Testis (tissue), 3 donors: Measurements from ENCODE around the gene ADAM17. TPM values are rescaled to one million over a fixed set of nuclear protein-coding genes. Genes with fewer than 3 reads are reported as not detected.

ENCODE experiments used
- DNase-seq: peaks from one replicate; pipeline ENCODE4 v3.0.0-alpha.2; 2019
- H3K27ac ChIP-seq, 2 donors: fragments of 200-600 bp; sonication (generic); one replicate each; pipeline ENCODE4 v1.5.1; 2019
- H3K27me3 ChIP-seq: fragments of 200-600 bp; sonication (generic); one replicate; pipeline ENCODE4 v1.5.1; 2019
- H3K36me3 ChIP-seq: fragments of 200-600 bp; sonication (generic); one replicate; pipeline ENCODE4 v1.5.1; 2017; ENCODE audit warnings: low read depth; ENCODE audit errors: missing control alignments
- H3K4me1 ChIP-seq: fragments of 200-600 bp; sonication (generic); one replicate; pipeline ENCODE4 v1.5.1; 2019
- H3K4me3 ChIP-seq, 2 donors: fragments of 200-600 bp; sonication (generic); one replicate each; pipeline ENCODE4 v1.5.1; 2017 to 2019
- H3K9me3 ChIP-seq: fragments of 200-600 bp; sonication (generic); one replicate; pipeline ENCODE4 v1.5.1; 2017
- POLR2A ChIP-seq: fragments of 450-650 bp; IDR thresholded peaks from one replicate; pipeline ENCODE4 v1.6.1; 2017; ENCODE audit warnings: antibody characterized with exemption, mild to moderate bottlenecking, moderate library complexity
- WGBS, 2 donors: methylation state at CpG; one replicate each; pipeline ENCODE4 v1.1.5; 2018; 5-methylcytosine and 5-hydroxymethylcytosine counted together
- intact Hi-C: fragments of 100-400 bp; cut with DNase I; formaldehyde crosslinking; loops from one replicate; pipeline ENCODE4 v1.15.1; 2023; ENCODE audit warnings: low total_unique reads
- polyA plus RNA-seq: library from polyadenylated mRNA; stranded (reverse); fragments of 350-450 nt; fragmentation: Illumina TruSeq; extraction: RNeasy Lipid Tissue Mini Kit (QIAGEN cat#74804); gene quantifications from one replicate; pipeline ENCODE4 v1.2.3, GENCODE V29; 2014; ENCODE audit warnings: low read depth, low replicate concordance; ENCODE audit not compliant: insufficient read depth
- total RNA-seq, 2 donors: library from RNA; depleted of rRNA; stranded (reverse); fragments of >200 nt; gene quantifications; one replicate each; pipeline ENCODE4 v1.2.3, GENCODE V29; 2016
- TF ChIP-seq, protein P1 (sequence below), 3 experiments: fragments of 450-650 bp in 2 of 3; fragments of 200-600 bp in 1 of 3; sonication (generic) in 1 of 3; IDR thresholded peaks; one replicate each; pipeline ENCODE4 v1.5.1; 2016 to 2019; ENCODE audit warnings: antibody characterized with exemption in 3 of 3, mild to moderate bottlenecking in 2 of 3, moderate library complexity in 1 of 3

ADAM17 gene
- total and polyA plus RNA-seq, 3 donors from 2014 or later = 37.0 to 66.9 (median 61.6) TPM

DNA sequence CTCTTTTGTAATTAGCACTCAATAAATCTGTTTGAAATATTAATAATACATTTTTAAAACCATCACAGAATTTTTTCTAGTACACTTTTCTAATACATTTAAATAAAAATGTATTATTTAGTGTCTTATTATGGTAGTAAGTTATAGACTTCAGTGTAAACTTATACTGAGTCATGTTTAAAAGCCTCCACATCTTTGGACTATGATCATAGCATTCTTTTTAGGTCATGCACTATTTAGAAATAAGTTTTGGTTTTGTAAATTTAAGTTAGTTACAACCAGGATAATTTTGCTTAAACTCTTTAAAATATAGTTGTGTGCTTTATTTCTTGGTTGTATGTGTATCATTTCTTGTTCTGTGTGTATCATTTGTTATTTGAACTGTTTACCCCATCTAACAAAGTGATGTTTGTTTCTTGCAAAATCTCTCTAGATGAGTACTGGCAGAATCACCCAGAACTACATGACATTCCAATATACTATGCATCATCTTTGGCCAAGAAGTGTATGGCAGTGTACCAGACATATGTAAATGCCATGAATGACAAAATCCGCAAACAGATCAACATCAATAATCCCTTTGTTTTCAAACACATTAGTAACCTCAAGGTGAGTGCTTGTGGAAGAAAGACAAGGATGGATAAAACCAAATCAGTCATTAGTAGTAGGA, 115.4 kb downstream of the ADAM17 start:
- no peak overlapping the region for H3K27ac ChIP-seq
- no peaks in the 10 kb centered on the region for H3K4me1 ChIP-seq
- no peaks in the 10 kb centered on the region for H3K27me3 ChIP-seq
- intact Hi-C loops = no loop called here
- 97 to 100% methylated on average over 1 of the region's 1 CpG for WGBS, 2 donors
- no peaks in the 10 kb centered on the region for H3K9me3 ChIP-seq
- DNase-seq = no peak
- TF ChIP-seq POLR2A = no peak
- TF ChIP-seq, protein P1, sequence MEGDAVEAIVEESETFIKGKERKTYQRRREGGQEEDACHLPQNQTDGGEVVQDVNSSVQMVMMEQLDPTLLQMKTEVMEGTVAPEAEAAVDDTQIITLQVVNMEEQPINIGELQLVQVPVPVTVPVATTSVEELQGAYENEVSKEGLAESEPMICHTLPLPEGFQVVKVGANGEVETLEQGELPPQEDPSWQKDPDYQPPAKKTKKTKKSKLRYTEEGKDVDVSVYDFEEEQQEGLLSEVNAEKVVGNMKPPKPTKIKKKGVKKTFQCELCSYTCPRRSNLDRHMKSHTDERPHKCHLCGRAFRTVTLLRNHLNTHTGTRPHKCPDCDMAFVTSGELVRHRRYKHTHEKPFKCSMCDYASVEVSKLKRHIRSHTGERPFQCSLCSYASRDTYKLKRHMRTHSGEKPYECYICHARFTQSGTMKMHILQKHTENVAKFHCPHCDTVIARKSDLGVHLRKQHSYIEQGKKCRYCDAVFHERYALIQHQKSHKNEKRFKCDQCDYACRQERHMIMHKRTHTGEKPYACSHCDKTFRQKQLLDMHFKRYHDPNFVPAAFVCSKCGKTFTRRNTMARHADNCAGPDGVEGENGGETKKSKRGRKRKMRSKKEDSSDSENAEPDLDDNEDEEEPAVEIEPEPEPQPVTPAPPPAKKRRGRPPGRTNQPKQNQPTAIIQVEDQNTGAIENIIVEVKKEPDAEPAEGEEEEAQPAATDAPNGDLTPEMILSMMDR (IDR thresholded peaks at IDR 0.05) = no peak
- no peak overlapping the region for H3K4me3 ChIP-seq
- peaks cover 3% of the 10 kb centered on the region for H3K36me3 ChIP-seq

DNA sequence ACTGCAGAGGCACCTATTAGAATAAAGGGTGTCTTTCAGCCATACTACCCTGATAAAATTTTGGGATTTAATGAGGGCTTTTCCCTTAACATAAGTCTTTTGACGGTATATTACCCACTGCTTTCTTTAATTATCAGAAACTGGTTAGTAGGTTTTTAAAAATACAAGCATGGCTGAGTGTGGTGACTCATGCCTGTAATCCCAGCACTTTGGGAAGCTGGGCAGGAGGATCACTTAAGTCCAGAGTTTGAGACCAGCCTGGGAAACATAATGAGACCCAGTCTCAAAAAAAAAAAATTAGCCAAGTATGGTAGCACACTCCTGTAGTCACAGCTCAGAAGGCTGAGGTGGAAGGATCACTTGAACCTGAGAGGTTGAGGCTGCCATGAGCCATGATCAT, 116.1 kb downstream of the ADAM17 start:
- Histone ChIP-seq H3K4me1 (no peaks in the 10 kb centered on the region), H3K9me3 (no peaks in the 10 kb centered on the region), H3K27me3 (no peaks in the 10 kb centered on the region), H3K4me3 (no peak overlapping the region), H3K36me3 (peaks cover 3% of the 10 kb centered on the region), H3K27ac (no peak overlapping the region)
- intact Hi-C loops = no loop called here
- WGBS, 2 donors = 97 to 100% methylated on average over 1 of the region's 1 CpG
- no peak for DNase-seq
- TF ChIP-seq, protein P1 (IDR thresholded peaks at IDR 0.05) = no peak
- no peak for TF ChIP-seq POLR2A

Other genes starting within 250 kb of the ADAM17 start
- 10 to 100 TPM; 31.3 to 38.1 TPM for gene ITGB1BP1, start 132.3 kb downstream of the ADAM17 start, total RNA-seq
- gene ITGB1BP1, start 132.3 kb downstream of the ADAM17 start, polyA plus RNA-seq = 45.6 TPM
- 10 to 100 TPM; 54.4 to 72.3 TPM for gene CPSF3, start 132.2 kb downstream of the ADAM17 start, total RNA-seq
- gene CPSF3, start 132.2 kb downstream of the ADAM17 start, polyA plus RNA-seq = 112 TPM
- gene IAH1, start 81.3 kb downstream of the ADAM17 start, total RNA-seq = 10 to 100 TPM; 76.3 to 86.0 TPM
- gene IAH1, start 81.3 kb downstream of the ADAM17 start, polyA plus RNA-seq = 208 TPM
- gene YWHAQ, start 75.2 kb upstream of the ADAM17 start, total RNA-seq = 100 to 1,000 TPM; 260 to 261 TPM
- 374 TPM for gene YWHAQ, start 75.2 kb upstream of the ADAM17 start, polyA plus RNA-seq